Measurements from ENCODE around the gene SLC11A2.

- TF ChIP-seq POLR2A (IDR thresholded peaks at IDR 0.05), result no peak
- no peak for TF ChIP-seq CTCF (IDR thresholded peaks at IDR 0.05)
Measured at GRCh38 chr12:51017452-51017851, 8.7 kb downstream of the SLC11A2 start.
